NCI-H2227 (cell line): ENCODE measurements around the gene KDSR.
A peak's percentile ranks its signal among the peaks of the same experiment; 100 is the strongest.

Experiments used
- DNase-seq: peaks from one replicate; lab custom pipeline; 2025; ENCODE audit not compliant: unreplicated experiment; lab: John Stamatoyannopoulos, UW

The KDSR gene

GRCh38 chr18:63307551-63308200 is 59.3 kb downstream of the KDSR start:
- no peak for DNase-seq

GRCh38 chr18:63306819-63307550 is 60.0 kb downstream of the KDSR start:
- DNase-seq, result no peak

- DNase-seq, result no peak
Measured at GRCh38 chr18:63306249-63306648, 60.8 kb downstream of the KDSR start.

GRCh38 chr18:63303547-63303946 is 63.5 kb downstream of the KDSR start:
- no peak for DNase-seq

- no peak for DNase-seq
Measured at GRCh38 chr18:63302636-63303405, 64.2 kb downstream of the KDSR start.

GRCh38 chr18:63302220-63302619 is 64.8 kb downstream of the KDSR start:
- DNase-seq, result no peak

GRCh38 chr18:63301434-63301833 is 65.6 kb downstream of the KDSR start:
- no peak for DNase-seq

GRCh38 chr18:63299837-63300745 is 66.9 kb downstream of the KDSR start:
- no peak for DNase-seq

GRCh38 chr18:63298400-63299365 is 68.3 kb downstream of the KDSR start:
- DNase-seq, result peak; percentile 14

- no peak for DNase-seq
Measured at GRCh38 chr18:63297687-63298399, 69.2 kb downstream of the KDSR start.

- DNase-seq, result no peak
Measured at GRCh38 chr18:63293935-63294334, 73.1 kb downstream of the KDSR start.

- DNase-seq, result no peak
Measured at GRCh38 chr18:63292831-63293683, 73.9 kb downstream of the KDSR start.

- DNase-seq, result no peak
Measured at GRCh38 chr18:63291278-63291677, 75.7 kb downstream of the KDSR start.

- DNase-seq, result no peak
Measured at GRCh38 chr18:63290821-63291200, 76.2 kb downstream of the KDSR start.

- DNase-seq, result no peak
Measured at GRCh38 chr18:63290166-63290820, 76.7 kb downstream of the KDSR start.

- no peak for DNase-seq
Measured at GRCh38 chr18:63288311-63288710, 78.7 kb downstream of the KDSR start.

GRCh38 chr18:63287691-63288220 is 79.2 kb downstream of the KDSR start:
- DNase-seq, result no peak
